H1 (cell line): Measurements from ENCODE around the gene EHBP1. TPM values are rescaled to one million over a fixed set of nuclear protein-coding genes. Genes with fewer than 3 reads are reported as not detected.

Experiments
- CBX5 ChIP-seq: fragments of 300-800, 300-1000 bp; sonication (generic); IDR thresholded peaks from 2 replicates; pipeline ENCODE4 v1.7.1; 2016; ENCODE audit warnings: antibody characterized with exemption, low read length, low read depth
- CBX8 ChIP-seq: fragments of 300-800, 300-1000 bp; sonication (generic); IDR thresholded peaks from 2 replicates; pipeline ENCODE4 v1.7.1; 2016; ENCODE audit warnings: low read depth, low read length, borderline replicate concordance
- CHD1 ChIP-seq: IDR thresholded peaks from 2 replicates; pipeline ENCODE4 v1.6.1; 2012; ENCODE audit warnings: low read depth, low read length, improper control_type of control experiment
- EZH2 ChIP-seq: fragments of 200-600 bp; sonication (generic); IDR thresholded peaks from 2 replicates; pipeline ENCODE4 v1.7.1; 2012; ENCODE audit warnings: low read depth, mild to moderate bottlenecking, moderate library complexity, low read length, inconsistent platforms; ENCODE audit not compliant: severe bottlenecking
- FOSL1 ChIP-seq: IDR thresholded peaks from 2 replicates; pipeline ENCODE4 v1.6.1; 2011; ENCODE audit warnings: mild to moderate bottlenecking, low read depth, low read length, moderate library complexity; ENCODE audit not compliant: insufficient read depth
- GABPA ChIP-seq: IDR thresholded peaks from 2 replicates; pipeline ENCODE4 v1.6.1; 2011; ENCODE audit warnings: mild to moderate bottlenecking, low read length, moderate library complexity, borderline replicate concordance; ENCODE audit not compliant: insufficient read depth
- JUN ChIP-seq: IDR thresholded peaks from 2 replicates; pipeline ENCODE4 v1.6.1; 2011; ENCODE audit warnings: low read depth, mild to moderate bottlenecking, improper control_type of control experiment, low read length
- JUND ChIP-seq: IDR thresholded peaks from 2 replicates; pipeline ENCODE4 v1.6.1; 2011; ENCODE audit warnings: mild to moderate bottlenecking, improper control_type of control experiment, low read length
- MAFK ChIP-seq: IDR thresholded peaks from 2 replicates; pipeline ENCODE4 v1.6.1; 2012; ENCODE audit warnings: low read depth, mild to moderate bottlenecking, improper control_type of control experiment, low read length
- MAX ChIP-seq: IDR thresholded peaks from 2 replicates; pipeline ENCODE4 v1.6.1; 2012; ENCODE audit warnings: inconsistent platforms
- NANOG ChIP-seq: IDR thresholded peaks from 2 replicates; pipeline ENCODE4 v1.6.1; 2011; ENCODE audit warnings: low read length, low read depth, mild to moderate bottlenecking, inconsistent platforms; ENCODE audit not compliant: insufficient read depth, poor library complexity, severe bottlenecking
- RBBP5 ChIP-seq: IDR thresholded peaks from 2 replicates; pipeline ENCODE4 v1.7.1; 2012; ENCODE audit warnings: low read depth, mild to moderate bottlenecking, inconsistent platforms, low read length, moderate library complexity, borderline replicate concordance
- RNF2 ChIP-seq: fragments of 200-900, 300-1000 bp; sonication (generic); IDR thresholded peaks from 2 replicates; pipeline ENCODE4 v1.7.1; 2016; ENCODE audit warnings: borderline replicate concordance, low read depth, mild to moderate bottlenecking, antibody characterized with exemption, low read length; ENCODE audit not compliant: poor library complexity, severe bottlenecking; ENCODE audit errors: missing control alignments
- SAP30 ChIP-seq: fragments of 300-600 bp; sonication (generic); IDR thresholded peaks from 2 replicates; pipeline ENCODE4 v1.7.1; 2012; ENCODE audit warnings: low read length, moderate library complexity, mild to moderate bottlenecking, inconsistent platforms; ENCODE audit not compliant: insufficient read depth, insufficient replicate concordance
- SRF ChIP-seq: IDR thresholded peaks from 2 replicates; pipeline ENCODE4 v1.6.1; 2011; ENCODE audit warnings: mild to moderate bottlenecking, low read depth, low read length, moderate library complexity
- SUZ12 ChIP-seq: fragments of 200-600 bp; sonication (generic); IDR thresholded peaks from 2 replicates; pipeline ENCODE4 v1.6.1; 2012; ENCODE audit warnings: mild to moderate bottlenecking, inconsistent platforms, low read length, moderate library complexity, mixed read lengths
- TAF1 ChIP-seq: IDR thresholded peaks from 2 replicates; pipeline ENCODE4 v1.6.1; 2011; ENCODE audit warnings: mild to moderate bottlenecking, low read depth, low read length
- TBP ChIP-seq: IDR thresholded peaks from 2 replicates; pipeline ENCODE4 v1.6.1; 2011; ENCODE audit warnings: low read depth, low read length, improper control_type of control experiment
- USF2 ChIP-seq: IDR thresholded peaks from 2 replicates; pipeline ENCODE4 v1.6.1; 2011; ENCODE audit warnings: low read length, improper control_type of control experiment
- polyA plus RNA-seq, 7 experiments: library from polyadenylated mRNA; depleted of rRNA in 3 of 7; stranded (reverse) in 5 of 7; unstranded in 2 of 7; fragments of >200 nt in 5 of 7; fragments of 200-250 nt in 2 of 7; gene quantifications; 1 replicate in 5 of 7; 2 replicates in 1 of 7; 4 replicates in 1 of 7; pipeline versions ENCODE4 v1.2.1 to v1.2.3, GENCODE V29; 2011 to 2013; ENCODE audit warnings: missing spikeins in 2 of 7, mixed read lengths in 2 of 7
- total RNA-seq: library from RNA; stranded (reverse); fragmentation: NEBNext Ultra II Directional; extraction: Animal tissue kit (Norgen Biotek cat#: 25700); gene quantifications from 2 replicates; pipeline ENCODE4 v1.2.1, GENCODE V29; 2021

Gene EHBP1
- total and polyA plus RNA-seq, 2 of the 8 experiments (the other 6 are each of a cell fraction or from before 2014, with no cell fraction given) = 12.0 to 64.1 TPM

GRCh38 chr2:63048367-63049171 lies 343.1 kb downstream of the EHBP1 start (continued):
- TF ChIP-seq SUZ12 = peak; percentile 50; the same call in 1 of the 2 replicates
- TF ChIP-seq GABPA = no peak
- TF ChIP-seq SAP30 = no peak
- TF ChIP-seq JUN = no peak
- no peak for TF ChIP-seq NANOG
- TF ChIP-seq JUND = no peak
- 0 out of 2 replicates have a peak, but pooled peaks have one; percentile 39 for TF ChIP-seq USF2
- TF ChIP-seq RNF2 = peak; percentile 86
- TF ChIP-seq EZH2 = peak; percentile 57
- no peak for TF ChIP-seq TAF1
- no peak for TF ChIP-seq MAFK
- TF ChIP-seq FOSL1 = no peak
- peak; percentile 80 for TF ChIP-seq MAX
- TF ChIP-seq CBX8 = 0 out of 2 replicates have a peak, but pooled peaks have one; percentile 56
- TF ChIP-seq RBBP5 = no peak; the same call in 1 of the 2 replicates
- no peak for TF ChIP-seq CHD1
- 0 out of 2 replicates have a peak, but pooled peaks have one; percentile 26 for TF ChIP-seq TBP
- no peak for TF ChIP-seq CBX5
- TF ChIP-seq SRF = no peak
